Measurements from ENCODE around the gene NRBF2. TPM values are rescaled to one million over a fixed set of nuclear protein-coding genes. Genes with fewer than 3 reads are reported as not detected.

Gene NRBF2
- total RNA-seq, 2 experiments from 2014 or later, result 23.1 to 24.1 TPM

GRCh38 chr10:63201118-63201517, 68.0 kb downstream of the NRBF2 start:
- intact Hi-C loops (cut with micrococcal nuclease), result no loop called here
- ATAC-seq, result no peak
- Mint-ChIP-seq H3K27ac (no peak overlapping the region), H3K9me3 (no peaks in the 10 kb centered on the region), H3K36me3 (ENCODE audit: low read depth) (peaks cover 31% of the 10 kb centered on the region), H3K4me1 (ENCODE audit: low read depth) (peaks cover 18% of the 10 kb centered on the region), H3K27me3 (no peaks in the 10 kb centered on the region), H3K4me3 (no peak overlapping the region)
- TF ChIP-seq, protein P1, sequence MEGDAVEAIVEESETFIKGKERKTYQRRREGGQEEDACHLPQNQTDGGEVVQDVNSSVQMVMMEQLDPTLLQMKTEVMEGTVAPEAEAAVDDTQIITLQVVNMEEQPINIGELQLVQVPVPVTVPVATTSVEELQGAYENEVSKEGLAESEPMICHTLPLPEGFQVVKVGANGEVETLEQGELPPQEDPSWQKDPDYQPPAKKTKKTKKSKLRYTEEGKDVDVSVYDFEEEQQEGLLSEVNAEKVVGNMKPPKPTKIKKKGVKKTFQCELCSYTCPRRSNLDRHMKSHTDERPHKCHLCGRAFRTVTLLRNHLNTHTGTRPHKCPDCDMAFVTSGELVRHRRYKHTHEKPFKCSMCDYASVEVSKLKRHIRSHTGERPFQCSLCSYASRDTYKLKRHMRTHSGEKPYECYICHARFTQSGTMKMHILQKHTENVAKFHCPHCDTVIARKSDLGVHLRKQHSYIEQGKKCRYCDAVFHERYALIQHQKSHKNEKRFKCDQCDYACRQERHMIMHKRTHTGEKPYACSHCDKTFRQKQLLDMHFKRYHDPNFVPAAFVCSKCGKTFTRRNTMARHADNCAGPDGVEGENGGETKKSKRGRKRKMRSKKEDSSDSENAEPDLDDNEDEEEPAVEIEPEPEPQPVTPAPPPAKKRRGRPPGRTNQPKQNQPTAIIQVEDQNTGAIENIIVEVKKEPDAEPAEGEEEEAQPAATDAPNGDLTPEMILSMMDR (IDR thresholded peaks at IDR 0.05), result no peak
- POLR2A ChIA-PET, result interaction anchor here (1.0 kb wide), 1 partner anchor 62 kb away, joined by 5 read pairs; no protein-coding TSS in a partner anchor
- CTCF ChIA-PET, result interaction anchor here (0.5 to 2.7 kb wide), 7 partner anchors 9 to 519 kb away, joined by 3 to 12 read pairs (median 3); no protein-coding TSS in a partner anchor
- DNase-seq, result no peak
